HG02938 (cell line): ENCODE measurements around the gene LAMC3.

Experiments
- ATAC-seq: cut with Tn5 transposase; IDR thresholded peaks from one replicate; pipeline ENCODE4 v1.9.1; 2021; ENCODE audit warnings: mild to moderate bottlenecking, moderate library complexity; ENCODE audit not compliant: unreplicated experiment

Gene LAMC3

GRCh38 chr9:130977811-130978221 is 31.2 kb upstream of the LAMC3 start:
- ATAC-seq: no peak

GRCh38 chr9:130979591-130980385 is 29.2 kb upstream of the LAMC3 start:
- ATAC-seq: no peak

GRCh38 chr9:130980526-130980925 is 28.4 kb upstream of the LAMC3 start:
- ATAC-seq: no peak

GRCh38 chr9:130981002-130981755 is 27.8 kb upstream of the LAMC3 start:
- ATAC-seq: no peak

GRCh38 chr9:130981756-130982137 is 27.2 kb upstream of the LAMC3 start:
- ATAC-seq: no peak

GRCh38 chr9:130982636-130983358 is 26.2 kb upstream of the LAMC3 start:
- ATAC-seq: no peak

- no peak for ATAC-seq
Measured at GRCh38 chr9:130983359-130983670, 25.7 kb upstream of the LAMC3 start.

- ATAC-seq: no peak
Measured at GRCh38 chr9:130983970-130984369, 25.0 kb upstream of the LAMC3 start.

GRCh38 chr9:130984521-130984920 is 24.5 kb upstream of the LAMC3 start:
- ATAC-seq: no peak

GRCh38 chr9:130985029-130985428 is 23.9 kb upstream of the LAMC3 start:
- ATAC-seq: no peak

GRCh38 chr9:130985606-130986162 is 23.3 kb upstream of the LAMC3 start:
- no peak for ATAC-seq

- ATAC-seq: no peak
Measured at GRCh38 chr9:130986356-130986965, 22.5 kb upstream of the LAMC3 start.

GRCh38 chr9:130987054-130987453 is 21.9 kb upstream of the LAMC3 start:
- ATAC-seq: no peak

- ATAC-seq: no peak
Measured at GRCh38 chr9:130987738-130988399, 21.1 kb upstream of the LAMC3 start.

GRCh38 chr9:130988400-130988747 is 20.6 kb upstream of the LAMC3 start:
- no peak for ATAC-seq

GRCh38 chr9:130988905-130989304 is 20.1 kb upstream of the LAMC3 start:
- no peak for ATAC-seq

- no peak for ATAC-seq
Measured at GRCh38 chr9:130989391-130989790, 19.6 kb upstream of the LAMC3 start.

- ATAC-seq: no peak
Measured at GRCh38 chr9:130989891-130990290, 19.1 kb upstream of the LAMC3 start.

GRCh38 chr9:130990306-130990977 is 18.5 kb upstream of the LAMC3 start:
- ATAC-seq: no peak
